Measurements from ENCODE around the gene LSM14A.
A peak's percentile ranks its signal among the peaks of the same experiment; 100 is the strongest.

LSM14A gene

GRCh38 chr19:34217952-34218817 lies 45.9 kb downstream of the LSM14A start:
- Histone ChIP-seq H4K20me1 (ENCODE audit: low read depth, low read length) (no peaks in the 10 kb centered on the region; the same call in 1 of the 2 replicates), H3K9ac (ENCODE audit: low read length) (0 out of 2 replicates have a peak overlapping the region, but pooled peaks have one; percentile 12), H3F3A (ENCODE audit: insufficient read depth) (peaks cover 37% of the 10 kb centered on the region; the same call in 1 of the 2 replicates), H3K9me3 (ENCODE audit: insufficient read depth, low read length) (no peaks in the 10 kb centered on the region), H3K4me2 (ENCODE audit: low read depth, low read length, poor library complexity, severe bottlenecking) (peak overlapping the region; percentile 40), H3K27me3 (ENCODE audit: low read length) (no peaks in the 10 kb centered on the region), H3K79me2 (ENCODE audit: insufficient read depth, low read length) (peaks cover 31% of the 10 kb centered on the region), H3K36me3 (ENCODE audit: low read length) (peaks cover 56% of the 10 kb centered on the region), H3K27ac (ENCODE audit: low read depth, low read length) (peak overlapping the region; percentile 56), H2AFZ (ENCODE audit: low read depth, low read length, severe bottlenecking) (no peak overlapping the region), H3K4me3 (ENCODE audit: insufficient read depth, low read length, poor library complexity, severe bottlenecking) (no peak overlapping the region), H3K9me2 (replicated peaks; ENCODE audit: insufficient read depth, low read length) (no peaks in the 10 kb centered on the region)
- no peak for TF ChIP-seq EZH2phosphoT487 (conservative IDR thresholded peaks at IDR 0.05; ENCODE audit: low read length)

GRCh38 chr19:34218818-34219164 lies 46.5 kb downstream of the LSM14A start:
- Histone ChIP-seq H3K4me2 (ENCODE audit: low read depth, low read length, poor library complexity, severe bottlenecking) (peak overlapping the region; percentile 40), H3K79me2 (ENCODE audit: insufficient read depth, low read length) (peaks cover 35% of the 10 kb centered on the region), H3K9me3 (ENCODE audit: insufficient read depth, low read length) (no peaks in the 10 kb centered on the region)

GRCh38 chr19:34220472-34221063 lies 48.3 kb downstream of the LSM14A start:
- no peak overlapping the region for H3K4me2 ChIP-seq (ENCODE audit: low read depth, low read length, poor library complexity, severe bottlenecking)
- no peak for TF ChIP-seq EZH2phosphoT487 (conservative IDR thresholded peaks at IDR 0.05; ENCODE audit: low read length)
- peak; percentile 71 for TF ChIP-seq CTCF (IDR thresholded peaks at IDR 0.05; ENCODE audit: insufficient read depth, low read length, poor library complexity, severe bottlenecking)
- H3K9me2 ChIP-seq (replicated peaks; ENCODE audit: insufficient read depth, low read length), result no peaks in the 10 kb centered on the region
- H4K20me1 ChIP-seq (ENCODE audit: low read depth, low read length), result peaks cover 3% of the 10 kb centered on the region; the same call in 1 of the 2 replicates
- H3F3A ChIP-seq (ENCODE audit: insufficient read depth), result peaks cover 29% of the 10 kb centered on the region; the same call in 1 of the 2 replicates
- H3K79me2 ChIP-seq (ENCODE audit: insufficient read depth, low read length), result peaks cover 36% of the 10 kb centered on the region
- peaks cover 65% of the 10 kb centered on the region for H3K36me3 ChIP-seq (ENCODE audit: low read length)
- H3K27ac ChIP-seq (ENCODE audit: low read depth, low read length), result no peak overlapping the region
- no peaks in the 10 kb centered on the region for H3K9me3 ChIP-seq (ENCODE audit: insufficient read depth, low read length)
- H3K4me3 ChIP-seq (ENCODE audit: insufficient read depth, low read length, poor library complexity, severe bottlenecking), result no peak overlapping the region
- H2AFZ ChIP-seq (ENCODE audit: low read depth, low read length, severe bottlenecking), result no peak overlapping the region
- H3K9ac ChIP-seq (ENCODE audit: low read length), result no peak overlapping the region
- H3K27me3 ChIP-seq (ENCODE audit: low read length), result no peaks in the 10 kb centered on the region

More at GRCh38 chr19:34218818-34219164, 46.5 kb downstream of the LSM14A start:
- H3K4me3 ChIP-seq (ENCODE audit: insufficient read depth, low read length, poor library complexity, severe bottlenecking), result no peak overlapping the region
- H3F3A ChIP-seq (ENCODE audit: insufficient read depth), result peaks cover 37% of the 10 kb centered on the region; the same call in 1 of the 2 replicates
- H3K9ac ChIP-seq (ENCODE audit: low read length), result no peak overlapping the region
- H3K9me2 ChIP-seq (replicated peaks; ENCODE audit: insufficient read depth, low read length), result no peaks in the 10 kb centered on the region
- no peaks in the 10 kb centered on the region for H3K27me3 ChIP-seq (ENCODE audit: low read length)
- peak overlapping the region; percentile 56 for H3K27ac ChIP-seq (ENCODE audit: low read depth, low read length)
- no peak overlapping the region for H2AFZ ChIP-seq (ENCODE audit: low read depth, low read length, severe bottlenecking)
- TF ChIP-seq CTCF (IDR thresholded peaks at IDR 0.05; ENCODE audit: insufficient read depth, low read length, poor library complexity, severe bottlenecking) (no peak), EZH2phosphoT487 (conservative IDR thresholded peaks at IDR 0.05; ENCODE audit: low read length) (no peak)
- H4K20me1 ChIP-seq (ENCODE audit: low read depth, low read length), result peaks cover 3% of the 10 kb centered on the region; the same call in 1 of the 2 replicates
- H3K36me3 ChIP-seq (ENCODE audit: low read length), result peaks cover 59% of the 10 kb centered on the region

All from SU-DHL-6 (cell line).